CD4-positive, alpha-beta T cell treated with Interleukin-21 for 1 hour (primary cell): ENCODE measurements around the gene DGCR8.

ENCODE experiments used
- DNase-seq: peaks from one replicate; pipeline ENCODE4 v3.0.0-alpha.2; 2020

DGCR8 gene

GRCh38 chr22:20079745-20080444 lies at the start of gene DGCR8:
TSS of gene DGCR8 (plus strand) at chr22:20080241. CDS start at chr22:20085964, 5,723 bp downstream.
- peak; percentile 72 for DNase-seq

- DNase-seq = peak; percentile 64
Measured at GRCh38 chr22:20031732-20032406, 48.2 kb upstream of the DGCR8 start.

GRCh38 chr22:20032407-20032991 lies 47.5 kb upstream of the DGCR8 start:
- DNase-seq = no peak

GRCh38 chr22:20033045-20033706 lies 46.9 kb upstream of the DGCR8 start:
- no peak for DNase-seq

GRCh38 chr22:20034143-20034542 lies 45.9 kb upstream of the DGCR8 start:
- no peak for DNase-seq

GRCh38 chr22:20035375-20036083 lies 44.5 kb upstream of the DGCR8 start:
- DNase-seq = no peak

- DNase-seq = no peak
Measured at GRCh38 chr22:20036084-20036482, 44.0 kb upstream of the DGCR8 start.

GRCh38 chr22:20036535-20037392 lies 43.3 kb upstream of the DGCR8 start:
- no peak for DNase-seq

GRCh38 chr22:20037419-20037818 lies 42.6 kb upstream of the DGCR8 start:
- no peak for DNase-seq

GRCh38 chr22:20038574-20038973 lies 41.5 kb upstream of the DGCR8 start:
- DNase-seq = no peak

- no peak for DNase-seq
Measured at GRCh38 chr22:20039683-20040325, 40.2 kb upstream of the DGCR8 start.

GRCh38 chr22:20040327-20041200 lies 39.5 kb upstream of the DGCR8 start:
- no peak for DNase-seq

GRCh38 chr22:20043057-20043996 lies 36.7 kb upstream of the DGCR8 start:
- DNase-seq = no peak

- no peak for DNase-seq
Measured at GRCh38 chr22:20043997-20044342, 36.1 kb upstream of the DGCR8 start.

GRCh38 chr22:20044495-20045151 lies 35.4 kb upstream of the DGCR8 start:
- DNase-seq = no peak

GRCh38 chr22:20046730-20047129 lies 33.3 kb upstream of the DGCR8 start:
- no peak for DNase-seq

GRCh38 chr22:20051927-20052308 lies 28.1 kb upstream of the DGCR8 start:
- no peak for DNase-seq

GRCh38 chr22:20052309-20053259 lies 27.5 kb upstream of the DGCR8 start:
- DNase-seq = no peak
